Upper lobe of right lung (tissue), 1 donor: ENCODE results near the gene PRSS33. TPM values are rescaled to one million over a fixed set of nuclear protein-coding genes. Genes with fewer than 3 reads are reported as not detected.

Experiments used
- ATAC-seq: fragments of 200-7000 bp; cut with Tn5 transposase; one replicate; pipeline ENCODE4 v1.9.1; 2020; ENCODE audit warnings: mild to moderate bottlenecking, moderate library complexity
- DNase-seq: peaks from one replicate; pipeline ENCODE4 v3.0.0-alpha.2; 2020
- H3K27ac ChIP-seq: fragments of 200-600 bp; one replicate; pipeline ENCODE4 v1.8.0; 2022
- H3K27me3 ChIP-seq: fragments of 200-600 bp; one replicate; pipeline ENCODE4 v1.8.0; 2022; ENCODE audit warnings: mild to moderate bottlenecking
- H3K36me3 ChIP-seq: fragments of 200-600 bp; one replicate; pipeline ENCODE4 v1.8.0; 2022
- H3K4me1 ChIP-seq: fragments of 200-600 bp; one replicate; pipeline ENCODE4 v1.8.0; 2022
- H3K4me3 ChIP-seq: fragments of 200-600 bp; one replicate; pipeline ENCODE4 v1.8.0; 2022; ENCODE audit warnings: mild to moderate bottlenecking
- H3K9me3 ChIP-seq: fragments of 200-600 bp; one replicate; pipeline ENCODE4 v1.8.0; 2022
- CTCF ChIP-seq: fragments of 200-600 bp; IDR thresholded peaks from one replicate; pipeline ENCODE4 v1.8.0; 2022; ENCODE audit warnings: antibody characterized with exemption
- intact Hi-C: fragments of 100-400 bp; cut with DNase I; formaldehyde crosslinking; loops from one replicate; pipeline ENCODE4 v1.11.0; 2022
- total RNA-seq: library from RNA; stranded (reverse); fragmentation: NEBNext Ultra II Directional; extraction: Animal tissue kit (Norgen Biotek cat#: 25700); gene quantifications from one replicate; pipeline ENCODE4 v1.2.1, GENCODE V29; 2021
- donor health status: DM: no; HTN: yes; CAD: no; lungs with severe emphysema.

The PRSS33 gene
- total RNA-seq, 1 donor from 2014 or later, result not detected

DNA sequence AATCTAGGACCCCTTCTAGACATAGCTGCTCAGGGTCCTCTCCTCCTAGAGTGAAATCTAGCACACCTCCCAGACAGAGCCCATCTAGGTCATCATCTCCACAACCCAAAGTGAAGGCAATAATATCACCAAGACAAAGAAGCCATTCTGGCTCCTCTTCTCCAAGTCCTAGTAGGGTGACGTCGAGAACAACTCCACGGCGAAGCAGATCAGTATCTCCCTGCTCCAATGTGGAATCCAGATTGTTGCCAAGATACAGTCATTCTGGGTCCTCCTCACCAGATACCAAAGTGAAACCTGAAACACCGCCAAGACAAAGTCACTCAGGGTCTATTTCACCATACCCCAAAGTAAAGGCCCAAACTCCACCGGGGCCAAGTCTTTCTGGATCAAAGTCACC is 24.2 kb downstream of the PRSS33 start:
- DNase-seq (no peak), ATAC-seq (no peak)
- no peaks in the 10 kb centered on the region for H3K9me3 ChIP-seq
- intact Hi-C loops, result no loop called here
- no peak overlapping the region for H3K4me3 ChIP-seq
- H3K4me1 ChIP-seq, result no peaks in the 10 kb centered on the region
- H3K27me3 ChIP-seq, result no peaks in the 10 kb centered on the region
- no peak overlapping the region for H3K27ac ChIP-seq
- H3K36me3 ChIP-seq, result peaks cover 100% of the 10 kb centered on the region
- no peak for TF ChIP-seq CTCF

DNA sequence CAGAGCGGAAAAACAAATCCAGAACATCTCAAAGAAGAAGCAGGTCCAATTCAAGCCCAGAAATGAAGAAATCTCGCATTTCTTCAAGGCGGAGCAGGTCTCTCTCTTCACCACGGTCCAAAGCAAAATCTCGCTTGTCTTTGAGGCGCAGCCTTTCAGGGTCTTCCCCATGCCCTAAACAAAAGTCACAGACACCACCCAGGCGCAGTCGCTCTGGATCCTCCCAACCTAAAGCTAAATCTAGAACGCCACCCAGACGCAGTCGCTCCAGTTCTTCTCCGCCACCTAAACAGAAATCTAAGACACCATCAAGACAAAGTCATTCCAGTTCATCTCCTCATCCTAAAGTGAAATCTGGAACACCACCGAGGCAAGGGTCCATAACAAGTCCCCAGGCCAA is 24.6 kb downstream of the PRSS33 start:
- Histone ChIP-seq H3K27me3 (no peaks in the 10 kb centered on the region), H3K9me3 (no peaks in the 10 kb centered on the region), H3K4me3 (no peak overlapping the region), H3K36me3 (peaks cover 100% of the 10 kb centered on the region), H3K27ac (no peak overlapping the region), H3K4me1 (no peaks in the 10 kb centered on the region)
- ATAC-seq, result no peak
- DNase-seq, result no peak
- no peak for TF ChIP-seq CTCF
- intact Hi-C loops, result no loop called here

- ATAC-seq (no peak), DNase-seq (no peak)
- H3K27me3 ChIP-seq, result no peaks in the 10 kb centered on the region
- intact Hi-C loops, result no loop called here
- peaks cover 100% of the 10 kb centered on the region for H3K36me3 ChIP-seq
- H3K4me3 ChIP-seq, result no peak overlapping the region
- peaks cover 3% of the 10 kb centered on the region for H3K4me1 ChIP-seq
- H3K27ac ChIP-seq, result no peak overlapping the region
- TF ChIP-seq CTCF, result no peak
- H3K9me3 ChIP-seq, result no peaks in the 10 kb centered on the region
These were observed 25.3 kb downstream of the PRSS33 start for GRCh38 chr16:2761886-2762583.

- Histone ChIP-seq H3K4me3 (no peak overlapping the region), H3K27ac (no peak overlapping the region), H3K4me1 (peaks cover 9% of the 10 kb centered on the region), H3K27me3 (no peaks in the 10 kb centered on the region), H3K36me3 (peaks cover 100% of the 10 kb centered on the region), H3K9me3 (no peaks in the 10 kb centered on the region)
- ATAC-seq, result no peak
- DNase-seq, result no peak
- no peak for TF ChIP-seq CTCF
- intact Hi-C loops, result no loop called here
These were observed 25.9 kb downstream of the PRSS33 start for GRCh38 chr16:2761472-2761871.

- intact Hi-C loops, result no loop called here
- DNase-seq (no peak), ATAC-seq (no peak)
- Histone ChIP-seq H3K27me3 (no peaks in the 10 kb centered on the region), H3K4me3 (no peak overlapping the region), H3K9me3 (no peaks in the 10 kb centered on the region), H3K27ac (no peak overlapping the region), H3K4me1 (peaks cover 32% of the 10 kb centered on the region), H3K36me3 (peaks cover 62% of the 10 kb centered on the region)
- no peak for TF ChIP-seq CTCF
These were observed 30.0 kb downstream of the PRSS33 start for GRCh38 chr16:2757344-2757743.
